Measurements from ENCODE around the gene JAM2. TPM values are rescaled to one million over a fixed set of nuclear protein-coding genes. Genes with fewer than 3 reads are reported as not detected.
"Not testable (repeated sequence)": the region's sequence is repeated elsewhere in the genome, so short reads cannot be mapped to it uniquely, and the experiment has no call there.

Gene JAM2
- total RNA-seq, 1 donor from 2014 or later: 18.8 TPM

DNA sequence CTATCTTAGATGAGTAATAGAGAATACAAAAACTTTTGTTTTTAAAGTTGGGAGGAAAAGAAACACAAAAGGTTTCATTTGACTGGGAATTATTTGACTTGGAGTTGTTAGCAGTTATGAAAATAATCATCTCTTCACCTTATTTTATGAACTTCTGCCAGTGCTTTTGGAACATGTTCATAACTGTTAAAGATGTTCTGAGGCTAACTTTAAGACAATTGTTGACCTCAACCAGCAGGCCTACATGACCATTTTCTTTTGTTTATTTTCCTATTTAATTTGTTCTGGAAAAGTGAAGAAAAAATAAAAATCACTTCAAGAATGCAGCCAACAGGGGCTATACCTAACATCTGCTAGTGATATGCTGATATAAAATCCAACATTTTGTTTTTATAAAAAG lies 37.4 kb downstream of the JAM2 start:
- no peak overlapping the region for H3K9ac ChIP-seq (ENCODE audit: low read depth in 1 of 3, low read length in 3 of 3)
- H3K9me3 ChIP-seq (ENCODE audit: control insufficient read depth in 3 of 3, low read length in 3 of 3): no peaks in the 10 kb centered on the region
- no peak overlapping the region for H3K4me3 ChIP-seq (ENCODE audit: low read length in 3 of 3)
- H3K27me3 ChIP-seq (ENCODE audit: control insufficient read depth in 3 of 3, insufficient read depth in 3 of 3, low read length in 3 of 3): no peaks in the 10 kb centered on the region
- H3K36me3 ChIP-seq (ENCODE audit: control insufficient read depth in 3 of 3, insufficient read depth in 3 of 3, low read length in 3 of 3): no peaks in the 10 kb centered on the region
- H3K4me1 ChIP-seq (ENCODE audit: control insufficient read depth in 3 of 3, insufficient read depth in 3 of 3, low read length in 3 of 3): no peaks in the 10 kb centered on the region
- H3K27ac ChIP-seq (ENCODE audit: low read depth, low read length): no peak overlapping the region

DNA sequence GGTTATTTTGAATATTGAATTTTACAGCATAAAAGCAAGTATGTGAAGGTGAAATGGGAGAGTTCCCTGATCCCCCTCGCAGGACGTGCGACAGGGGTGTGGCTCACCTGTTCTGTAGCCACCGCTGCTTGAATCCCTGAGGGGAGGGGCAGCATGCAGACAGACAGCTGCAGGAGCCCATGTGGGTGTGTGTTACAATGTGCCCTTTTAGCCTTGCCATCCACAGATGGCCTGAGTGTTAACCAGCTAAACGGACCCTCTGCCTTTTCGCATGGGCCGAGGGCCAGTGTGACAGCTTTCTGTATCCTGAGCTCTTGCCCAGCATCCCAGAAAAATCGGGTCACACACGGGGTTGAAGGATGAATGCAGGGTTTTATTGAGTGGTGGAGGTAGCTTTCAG lies 43.3 kb downstream of the JAM2 start:
- no peak overlapping the region for H3K9ac ChIP-seq (ENCODE audit: low read depth in 1 of 3, low read length in 3 of 3)
- no peaks in the 10 kb centered on the region for H3K27me3 ChIP-seq (ENCODE audit: control insufficient read depth in 3 of 3, insufficient read depth in 3 of 3, low read length in 3 of 3)
- H3K36me3 ChIP-seq (ENCODE audit: control insufficient read depth in 3 of 3, insufficient read depth in 3 of 3, low read length in 3 of 3): no peaks in the 10 kb centered on the region
- H3K27ac ChIP-seq (ENCODE audit: low read depth, low read length): no peak overlapping the region
- no peaks in the 10 kb centered on the region for H3K9me3 ChIP-seq (ENCODE audit: control insufficient read depth in 3 of 3, low read length in 3 of 3)
- H3K4me3 ChIP-seq (ENCODE audit: low read length in 3 of 3): no peak overlapping the region
- H3K4me1 ChIP-seq (ENCODE audit: control insufficient read depth in 3 of 3, insufficient read depth in 3 of 3, low read length in 3 of 3): peaks cover 0 to 2% (median 0%) of the 10 kb centered on the region in 3 donors

DNA sequence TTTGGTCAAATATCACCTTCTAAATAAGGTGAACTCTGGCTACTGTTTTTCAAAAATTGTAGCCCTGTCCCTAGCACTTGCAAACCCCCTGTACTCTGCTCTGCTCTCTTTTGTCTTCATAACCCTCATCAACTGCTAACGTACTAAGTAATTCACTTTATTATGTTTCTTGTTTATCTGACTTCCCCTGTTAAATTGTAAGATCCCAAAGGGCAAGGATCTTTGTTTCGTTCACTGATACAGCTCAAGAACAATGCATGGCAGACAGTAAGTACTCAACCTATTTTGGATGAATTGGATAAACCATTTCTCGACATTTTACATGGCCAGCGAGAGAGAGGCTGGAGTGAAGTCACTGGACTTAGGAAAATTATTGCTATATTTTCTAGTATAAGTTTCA lies 48.7 kb downstream of the JAM2 start:
- Histone ChIP-seq H3K27ac (ENCODE audit: low read depth, low read length) (peak overlapping the region; percentile 7), H3K4me3 (ENCODE audit: low read length in 3 of 3) (no peak overlapping the region), H3K27me3 (ENCODE audit: control insufficient read depth in 3 of 3, insufficient read depth in 3 of 3, low read length in 3 of 3) (no peaks in the 10 kb centered on the region), H3K9me3 (ENCODE audit: control insufficient read depth in 3 of 3, low read length in 3 of 3) (no peaks in the 10 kb centered on the region), H3K4me1 (ENCODE audit: control insufficient read depth in 3 of 3, insufficient read depth in 3 of 3, low read length in 3 of 3) (peaks cover 0 to 3% (median 2%) of the 10 kb centered on the region in 3 donors), H3K9ac (ENCODE audit: low read depth in 1 of 3, low read length in 3 of 3) (no peak overlapping the region), H3K36me3 (ENCODE audit: control insufficient read depth in 3 of 3, insufficient read depth in 3 of 3, low read length in 3 of 3) (no peaks in the 10 kb centered on the region)

DNA sequence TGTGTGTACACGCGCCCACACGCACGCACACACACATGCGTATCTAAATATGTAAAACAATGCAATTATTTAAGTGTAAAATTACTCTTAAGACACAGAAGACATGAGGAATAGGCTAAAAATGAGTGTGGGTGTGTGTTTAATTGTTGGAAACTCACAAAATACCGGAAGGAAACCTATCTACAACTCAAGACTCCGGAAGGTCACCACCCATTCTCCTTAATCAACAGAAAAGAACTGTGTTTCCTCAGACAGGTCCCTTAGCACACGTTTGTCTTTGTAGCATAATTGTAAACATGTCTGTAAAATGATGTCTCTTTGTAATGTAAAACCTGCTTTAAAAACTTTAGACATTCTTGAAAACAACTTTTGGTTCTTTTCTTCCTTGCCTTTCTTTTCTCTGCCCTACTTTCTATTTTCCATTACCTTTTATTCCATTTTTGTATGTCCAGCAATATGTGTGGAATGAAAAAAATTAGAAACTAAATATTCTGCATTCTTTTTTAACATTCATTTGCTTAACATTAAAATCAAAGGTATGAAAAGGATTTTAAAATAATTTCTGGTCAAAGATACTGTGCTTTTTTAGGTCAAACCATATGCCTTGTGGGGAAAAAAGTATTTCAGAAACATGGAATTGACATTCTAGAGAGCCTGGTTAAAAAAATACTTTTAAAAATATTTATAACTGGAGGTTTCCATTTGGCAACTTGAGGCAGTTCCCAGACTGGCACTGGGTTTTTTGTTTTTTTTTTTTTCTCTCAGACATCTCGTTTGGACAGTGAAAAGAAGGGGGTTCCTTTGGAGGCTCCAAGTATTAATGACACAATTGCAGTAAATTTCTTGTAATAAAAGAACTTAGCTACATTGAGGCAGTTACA lies 49.5 kb downstream of the JAM2 start:
- H3K4me3 ChIP-seq (ENCODE audit: low read length in 3 of 3): no peak overlapping the region
- no peaks in the 10 kb centered on the region for H3K27me3 ChIP-seq (ENCODE audit: control insufficient read depth in 3 of 3, insufficient read depth in 3 of 3, low read length in 3 of 3)
- H3K9ac ChIP-seq (ENCODE audit: low read depth in 1 of 3, low read length in 3 of 3): no peak overlapping the region
- peaks cover 0 to 3% (median 2%) of the 10 kb centered on the region in 3 donors for H3K4me1 ChIP-seq (ENCODE audit: control insufficient read depth in 3 of 3, insufficient read depth in 3 of 3, low read length in 3 of 3)
- H3K9me3 ChIP-seq (ENCODE audit: control insufficient read depth in 3 of 3, low read length in 3 of 3): no peaks in the 10 kb centered on the region
- no peaks in the 10 kb centered on the region for H3K36me3 ChIP-seq (ENCODE audit: control insufficient read depth in 3 of 3, insufficient read depth in 3 of 3, low read length in 3 of 3)
- H3K27ac ChIP-seq (ENCODE audit: low read depth, low read length): peak overlapping the region; percentile 7

DNA sequence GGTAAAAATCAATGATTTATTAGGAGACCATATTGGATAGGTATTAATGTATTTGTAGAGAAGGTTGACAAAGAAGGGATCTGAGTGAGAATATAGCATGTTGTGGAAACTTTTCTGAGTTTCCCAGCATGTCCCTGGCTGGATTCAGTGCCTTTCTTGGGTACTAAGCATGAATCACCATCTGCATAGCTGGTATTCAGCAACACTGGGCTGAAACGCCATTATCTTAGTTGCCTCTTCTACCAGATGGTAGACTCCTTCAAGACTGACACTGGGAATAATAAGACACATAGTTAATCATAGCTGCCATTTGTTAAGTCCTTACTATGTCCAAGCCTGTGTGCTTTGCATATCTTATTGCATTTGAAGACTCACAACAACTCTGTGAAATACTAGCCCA lies 50.2 kb downstream of the JAM2 start:
- Histone ChIP-seq H3K4me3 (ENCODE audit: low read length in 3 of 3) (no peak overlapping the region), H3K36me3 (ENCODE audit: control insufficient read depth in 3 of 3, insufficient read depth in 3 of 3, low read length in 3 of 3) (no peaks in the 10 kb centered on the region), H3K27ac (ENCODE audit: low read depth, low read length) (no peak overlapping the region), H3K9me3 (ENCODE audit: control insufficient read depth in 3 of 3, low read length in 3 of 3) (no peaks in the 10 kb centered on the region), H3K4me1 (ENCODE audit: control insufficient read depth in 3 of 3, insufficient read depth in 3 of 3, low read length in 3 of 3) (peaks cover 0 to 3% (median 2%) of the 10 kb centered on the region in 3 donors), H3K9ac (ENCODE audit: low read depth in 1 of 3, low read length in 3 of 3) (no peak overlapping the region), H3K27me3 (ENCODE audit: control insufficient read depth in 3 of 3, insufficient read depth in 3 of 3, low read length in 3 of 3) (no peaks in the 10 kb centered on the region)

DNA sequence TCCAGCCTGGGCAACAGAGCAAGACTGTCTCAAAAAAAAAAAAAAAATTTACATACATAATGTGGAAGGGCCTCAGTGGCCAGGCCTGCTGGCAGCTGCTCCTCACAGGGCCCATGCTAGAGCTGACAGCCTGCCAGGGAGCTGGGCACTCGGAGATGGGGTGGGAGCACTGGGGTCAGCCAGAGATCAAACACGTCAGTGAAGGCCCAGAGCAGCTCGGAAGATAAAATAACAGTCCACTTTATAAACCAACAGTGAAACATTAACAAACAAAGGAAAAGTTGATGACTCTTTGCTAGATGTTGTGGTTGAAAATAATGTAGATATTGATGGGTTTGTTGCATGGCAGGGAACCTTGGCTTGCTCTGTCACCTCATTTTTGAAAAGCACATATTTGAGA lies 52.9 kb downstream of the JAM2 start:
- H3K9ac ChIP-seq (ENCODE audit: low read depth in 1 of 3, low read length in 3 of 3): no peak overlapping the region
- no peaks in the 10 kb centered on the region for H3K36me3 ChIP-seq (ENCODE audit: control insufficient read depth in 3 of 3, insufficient read depth in 3 of 3, low read length in 3 of 3)
- no peak overlapping the region for H3K27ac ChIP-seq (ENCODE audit: low read depth, low read length)
- no peaks in the 10 kb centered on the region for H3K27me3 ChIP-seq (ENCODE audit: control insufficient read depth in 3 of 3, insufficient read depth in 3 of 3, low read length in 3 of 3)
- H3K9me3 ChIP-seq (ENCODE audit: control insufficient read depth in 3 of 3, low read length in 3 of 3): no peaks in the 10 kb centered on the region
- peaks cover 0 to 3% (median 0%) of the 10 kb centered on the region in 3 donors for H3K4me1 ChIP-seq (ENCODE audit: control insufficient read depth in 3 of 3, insufficient read depth in 3 of 3, low read length in 3 of 3)
- no peak overlapping the region for H3K4me3 ChIP-seq (ENCODE audit: low read length in 3 of 3)

DNA sequence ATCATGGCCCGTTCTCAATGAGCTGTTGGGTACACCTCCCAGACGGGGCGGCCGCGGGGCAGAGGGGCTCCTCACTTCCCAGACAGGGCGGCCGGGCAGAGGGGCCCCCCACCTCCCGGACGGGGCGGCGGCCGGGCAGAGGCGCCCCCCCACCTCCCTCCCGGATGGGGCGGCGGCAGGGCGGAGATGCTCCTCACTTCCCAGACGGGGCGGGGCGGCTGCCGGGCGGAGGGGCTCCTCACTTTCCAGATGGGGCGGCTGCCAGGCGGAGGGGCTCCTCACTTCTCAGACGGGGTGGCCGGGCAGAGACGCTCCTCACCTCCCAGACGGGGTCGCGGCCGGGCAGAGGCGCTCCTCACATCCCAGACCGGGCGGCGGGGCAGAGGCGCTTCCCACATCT lies 56.4 kb downstream of the JAM2 start:
- H3K36me3 ChIP-seq (ENCODE audit: control insufficient read depth in 3 of 3, insufficient read depth in 3 of 3, low read length in 3 of 3); H3K27ac ChIP-seq (ENCODE audit: low read depth, low read length); H3K9ac ChIP-seq (ENCODE audit: low read depth in 1 of 3, low read length in 3 of 3); H3K27me3 ChIP-seq (ENCODE audit: control insufficient read depth in 3 of 3, insufficient read depth in 3 of 3, low read length in 3 of 3); H3K9me3 ChIP-seq (ENCODE audit: control insufficient read depth in 3 of 3, low read length in 3 of 3); H3K4me1 ChIP-seq (ENCODE audit: control insufficient read depth in 3 of 3, insufficient read depth in 3 of 3, low read length in 3 of 3); H3K4me3 ChIP-seq (ENCODE audit: low read length in 3 of 3): not testable (repeated sequence)

DNA sequence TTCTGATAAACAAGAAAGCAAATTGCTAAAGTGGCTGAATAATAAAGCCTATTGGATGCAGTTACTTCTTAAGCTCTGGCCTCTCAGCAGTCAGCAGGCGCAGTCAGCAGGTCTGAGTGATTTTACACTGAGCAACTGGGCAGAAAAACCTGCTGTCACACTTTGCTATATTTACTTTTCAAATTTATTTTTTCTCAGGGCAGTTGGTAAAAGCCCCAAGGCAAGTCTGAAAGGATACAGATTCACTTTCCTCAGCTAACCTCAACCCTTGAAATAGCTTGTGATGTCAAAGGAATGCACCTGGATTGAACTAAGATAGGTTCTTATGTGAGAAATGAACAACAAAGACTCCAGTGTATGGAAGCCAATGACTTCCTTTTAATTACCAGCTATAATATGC lies 61.7 kb downstream of the JAM2 start:
- no peaks in the 10 kb centered on the region for H3K4me1 ChIP-seq (ENCODE audit: control insufficient read depth in 3 of 3, insufficient read depth in 3 of 3, low read length in 3 of 3)
- H3K9ac ChIP-seq (ENCODE audit: low read depth in 1 of 3, low read length in 3 of 3): no peak overlapping the region
- no peaks in the 10 kb centered on the region for H3K9me3 ChIP-seq (ENCODE audit: control insufficient read depth in 3 of 3, low read length in 3 of 3)
- H3K27ac ChIP-seq (ENCODE audit: low read depth, low read length): no peak overlapping the region
- no peaks in the 10 kb centered on the region for H3K27me3 ChIP-seq (ENCODE audit: control insufficient read depth in 3 of 3, insufficient read depth in 3 of 3, low read length in 3 of 3)
- no peak overlapping the region for H3K4me3 ChIP-seq (ENCODE audit: low read length in 3 of 3)
- no peaks in the 10 kb centered on the region for H3K36me3 ChIP-seq (ENCODE audit: control insufficient read depth in 3 of 3, insufficient read depth in 3 of 3, low read length in 3 of 3)

DNA sequence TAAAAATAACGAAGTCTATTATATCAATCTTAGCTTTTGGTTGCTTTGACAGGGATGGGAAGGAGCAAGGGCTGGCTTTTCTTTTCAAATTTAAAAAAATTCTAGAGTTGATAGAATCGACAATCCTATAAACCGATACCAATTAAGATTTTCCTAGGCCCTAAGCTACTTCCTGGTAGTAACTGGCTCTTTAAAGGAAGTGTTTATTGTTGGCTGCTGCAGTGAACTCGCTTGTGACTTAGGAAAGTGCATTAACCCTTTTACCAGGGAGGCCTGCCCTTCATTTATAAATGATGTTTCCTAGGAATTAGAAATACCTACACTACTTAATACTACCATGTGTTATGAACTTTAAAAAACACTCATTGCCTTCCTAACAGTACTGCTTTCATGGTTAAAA lies 62.5 kb downstream of the JAM2 start:
- no peaks in the 10 kb centered on the region for H3K36me3 ChIP-seq (ENCODE audit: control insufficient read depth in 3 of 3, insufficient read depth in 3 of 3, low read length in 3 of 3)
- no peak overlapping the region for H3K27ac ChIP-seq (ENCODE audit: low read depth, low read length)
- no peaks in the 10 kb centered on the region for H3K9me3 ChIP-seq (ENCODE audit: control insufficient read depth in 3 of 3, low read length in 3 of 3)
- no peaks in the 10 kb centered on the region for H3K27me3 ChIP-seq (ENCODE audit: control insufficient read depth in 3 of 3, insufficient read depth in 3 of 3, low read length in 3 of 3)
- no peak overlapping the region for H3K9ac ChIP-seq (ENCODE audit: low read depth in 1 of 3, low read length in 3 of 3)
- no peaks in the 10 kb centered on the region for H3K4me1 ChIP-seq (ENCODE audit: control insufficient read depth in 3 of 3, insufficient read depth in 3 of 3, low read length in 3 of 3)
- H3K4me3 ChIP-seq (ENCODE audit: low read length in 3 of 3): no peak overlapping the region

DNA sequence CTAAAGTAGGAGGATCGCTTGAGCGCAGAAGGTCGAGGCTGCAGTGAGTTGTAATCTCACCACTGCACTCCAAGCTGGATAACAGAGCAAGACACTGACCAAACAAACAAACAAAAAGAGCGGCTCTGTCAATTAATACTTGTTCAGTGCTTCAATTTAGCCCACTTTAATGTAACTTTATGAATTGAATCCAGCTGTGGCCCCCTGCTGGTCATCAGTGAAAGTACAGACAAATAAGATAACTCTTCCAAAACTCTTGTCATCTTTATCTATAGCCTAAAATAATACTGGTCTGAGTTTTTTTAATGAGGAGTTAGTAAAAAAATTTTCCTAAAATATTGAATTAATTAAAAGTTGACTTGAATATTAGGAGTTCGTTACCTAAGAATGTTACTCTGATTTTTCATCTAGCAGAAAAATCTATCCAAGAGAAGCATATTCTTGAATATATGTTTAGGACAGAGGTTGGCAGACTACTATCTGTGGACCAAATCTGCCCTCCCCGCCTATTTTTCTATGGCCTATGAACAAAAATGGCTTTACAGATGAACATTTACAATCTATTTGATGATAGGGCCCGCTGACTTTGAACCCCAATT lies 69.5 kb downstream of the JAM2 start:
- no peak overlapping the region for H3K27ac ChIP-seq (ENCODE audit: low read depth, low read length)
- peaks cover 0 to 2% (median 0%) of the 10 kb centered on the region in 3 donors for H3K36me3 ChIP-seq (ENCODE audit: control insufficient read depth in 3 of 3, insufficient read depth in 3 of 3, low read length in 3 of 3)

More for the DNA sequence above, 69.5 kb downstream of the JAM2 start:
- H3K27me3 ChIP-seq (ENCODE audit: control insufficient read depth in 3 of 3, insufficient read depth in 3 of 3, low read length in 3 of 3): no peaks in the 10 kb centered on the region
- no peak overlapping the region for H3K9ac ChIP-seq (ENCODE audit: low read depth in 1 of 3, low read length in 3 of 3)
- no peaks in the 10 kb centered on the region for H3K9me3 ChIP-seq (ENCODE audit: control insufficient read depth in 3 of 3, low read length in 3 of 3)
- H3K4me3 ChIP-seq (ENCODE audit: low read length in 3 of 3): no peak overlapping the region
- H3K4me1 ChIP-seq (ENCODE audit: control insufficient read depth in 3 of 3, insufficient read depth in 3 of 3, low read length in 3 of 3): no peaks in the 10 kb centered on the region

All from skeletal muscle tissue (tissue), 4 donors.